ENCODE results near the gene AFG1L.

AFG1L gene

DNA sequence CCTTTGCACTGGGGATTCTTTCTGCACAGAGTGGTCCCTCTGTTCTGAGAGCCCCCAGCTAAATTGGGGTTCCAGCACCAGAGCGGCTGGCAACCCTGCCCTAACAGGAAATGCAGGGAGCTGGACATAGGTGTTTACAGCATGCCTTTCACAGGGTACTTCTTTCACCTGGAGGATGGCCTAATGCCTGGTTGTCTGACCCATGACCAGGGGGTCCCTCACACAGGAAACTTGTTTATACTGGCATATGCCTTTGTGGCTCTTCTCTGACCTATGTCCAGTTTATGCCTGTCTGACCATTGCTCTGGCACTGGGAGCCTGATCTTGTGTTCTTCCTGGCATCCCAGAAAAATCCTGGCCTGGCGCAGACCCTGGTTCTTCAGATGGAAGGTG lies 66.1 kb downstream of the AFG1L start:
- Histone ChIP-seq H3K9ac (ENCODE audit: low read length) (no peak overlapping the region), H4K20me1 (ENCODE audit: insufficient read depth, low read length) (no peaks in the 10 kb centered on the region), H2AFZ (ENCODE audit: low read length) (no peak overlapping the region), H3K27ac (ENCODE audit: low read depth, low read length, poor library complexity, severe bottlenecking) (no peak overlapping the region), H3K4me1 (ENCODE audit: insufficient read depth, low read length, severe bottlenecking) (no peaks in the 10 kb centered on the region), H3K79me2 (ENCODE audit: insufficient read depth, low read length) (no peaks in the 10 kb centered on the region), H3K4me3 (ENCODE audit: low read depth, low read length, poor library complexity, severe bottlenecking) (no peak overlapping the region), H3F3A (ENCODE audit: insufficient read depth, low read length) (no peaks in the 10 kb centered on the region), H3K9me2 (ENCODE audit: low read depth, low read length) (no peaks in the 10 kb centered on the region), H3K27me3 (ENCODE audit: insufficient read depth, low read length) (no peaks in the 10 kb centered on the region), H3K36me3 (ENCODE audit: insufficient read depth, low read length) (no peaks in the 10 kb centered on the region), H3K9me3 (ENCODE audit: low read length) (no peaks in the 10 kb centered on the region), H3K4me2 (ENCODE audit: low read length) (no peak overlapping the region)
- no peak for TF ChIP-seq EZH2 (IDR thresholded peaks at IDR 0.05; ENCODE audit: borderline replicate concordance, low read length)
- TF ChIP-seq, protein P1, sequence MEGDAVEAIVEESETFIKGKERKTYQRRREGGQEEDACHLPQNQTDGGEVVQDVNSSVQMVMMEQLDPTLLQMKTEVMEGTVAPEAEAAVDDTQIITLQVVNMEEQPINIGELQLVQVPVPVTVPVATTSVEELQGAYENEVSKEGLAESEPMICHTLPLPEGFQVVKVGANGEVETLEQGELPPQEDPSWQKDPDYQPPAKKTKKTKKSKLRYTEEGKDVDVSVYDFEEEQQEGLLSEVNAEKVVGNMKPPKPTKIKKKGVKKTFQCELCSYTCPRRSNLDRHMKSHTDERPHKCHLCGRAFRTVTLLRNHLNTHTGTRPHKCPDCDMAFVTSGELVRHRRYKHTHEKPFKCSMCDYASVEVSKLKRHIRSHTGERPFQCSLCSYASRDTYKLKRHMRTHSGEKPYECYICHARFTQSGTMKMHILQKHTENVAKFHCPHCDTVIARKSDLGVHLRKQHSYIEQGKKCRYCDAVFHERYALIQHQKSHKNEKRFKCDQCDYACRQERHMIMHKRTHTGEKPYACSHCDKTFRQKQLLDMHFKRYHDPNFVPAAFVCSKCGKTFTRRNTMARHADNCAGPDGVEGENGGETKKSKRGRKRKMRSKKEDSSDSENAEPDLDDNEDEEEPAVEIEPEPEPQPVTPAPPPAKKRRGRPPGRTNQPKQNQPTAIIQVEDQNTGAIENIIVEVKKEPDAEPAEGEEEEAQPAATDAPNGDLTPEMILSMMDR (IDR thresholded peaks at IDR 0.05; ENCODE audit: low read length) = no peak

DNA sequence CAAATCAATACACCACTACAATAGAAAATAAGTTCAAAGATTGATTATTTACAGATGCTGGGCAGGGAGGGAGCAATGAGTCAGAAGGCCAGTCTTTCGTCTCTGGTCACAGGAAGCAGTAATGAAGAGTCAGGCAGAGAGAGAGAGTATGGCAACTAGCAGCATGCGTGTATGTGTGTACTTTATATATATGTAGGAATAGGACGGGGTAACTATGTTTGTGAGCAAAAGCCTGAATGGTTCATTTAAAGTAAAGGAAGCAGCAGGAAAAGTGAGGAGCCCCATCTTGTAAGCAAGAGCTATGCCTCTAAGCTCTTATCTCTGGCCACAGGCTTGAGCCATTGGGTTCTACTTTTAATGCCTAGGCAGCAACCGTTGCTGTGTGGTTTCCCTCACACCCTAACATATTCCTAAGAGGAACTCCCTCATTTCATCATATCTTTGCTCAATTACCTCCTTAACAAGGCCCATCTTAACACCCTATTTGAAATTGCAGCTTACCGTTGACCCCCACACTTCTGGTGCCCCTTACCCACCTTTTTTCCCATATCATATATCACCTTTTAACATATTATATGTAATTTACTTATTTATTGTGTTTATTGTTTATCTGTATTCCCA lies 66.6 kb downstream of the AFG1L start:
- H3K27me3 ChIP-seq (ENCODE audit: insufficient read depth, low read length) = no peaks in the 10 kb centered on the region
- H3F3A ChIP-seq (ENCODE audit: insufficient read depth, low read length) = no peaks in the 10 kb centered on the region
- H3K4me1 ChIP-seq (ENCODE audit: insufficient read depth, low read length, severe bottlenecking) = no peaks in the 10 kb centered on the region
- no peak overlapping the region for H3K27ac ChIP-seq (ENCODE audit: low read depth, low read length, poor library complexity, severe bottlenecking)
- no peak overlapping the region for H3K4me3 ChIP-seq (ENCODE audit: low read depth, low read length, poor library complexity, severe bottlenecking)
- no peak overlapping the region for H3K4me2 ChIP-seq (ENCODE audit: low read length)
- TF ChIP-seq, protein P1 (IDR thresholded peaks at IDR 0.05; ENCODE audit: low read length) = no peak
- TF ChIP-seq EZH2 (IDR thresholded peaks at IDR 0.05; ENCODE audit: borderline replicate concordance, low read length) = no peak
- H3K9me2 ChIP-seq (ENCODE audit: low read depth, low read length) = no peaks in the 10 kb centered on the region
- no peak overlapping the region for H2AFZ ChIP-seq (ENCODE audit: low read length)
- H4K20me1 ChIP-seq (ENCODE audit: insufficient read depth, low read length) = no peaks in the 10 kb centered on the region
- no peak overlapping the region for H3K9ac ChIP-seq (ENCODE audit: low read length)
- H3K79me2 ChIP-seq (ENCODE audit: insufficient read depth, low read length) = no peaks in the 10 kb centered on the region
- H3K36me3 ChIP-seq (ENCODE audit: insufficient read depth, low read length) = no peaks in the 10 kb centered on the region
- no peaks in the 10 kb centered on the region for H3K9me3 ChIP-seq (ENCODE audit: low read length)

DNA sequence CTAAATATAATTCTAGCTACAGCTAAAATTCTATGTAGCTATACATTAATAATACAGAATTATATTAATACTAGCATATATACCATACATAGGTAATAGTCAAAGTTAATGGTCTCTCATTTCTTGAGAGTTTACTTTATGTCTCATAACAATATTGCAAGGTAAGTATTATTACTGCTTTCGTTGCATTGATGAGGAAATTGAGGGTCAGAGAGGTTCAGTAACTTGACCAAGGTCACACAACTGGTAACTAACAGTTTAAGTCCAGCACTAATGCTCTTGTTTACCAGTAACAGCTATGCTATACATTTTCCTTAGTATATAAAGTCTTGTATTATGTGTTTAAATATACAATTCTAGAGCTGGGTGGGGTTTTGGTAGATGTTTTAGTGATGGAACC lies 67.6 kb downstream of the AFG1L start:
- no peak overlapping the region for H2AFZ ChIP-seq (ENCODE audit: low read length)
- no peak overlapping the region for H3K27ac ChIP-seq (ENCODE audit: low read depth, low read length, poor library complexity, severe bottlenecking)
- H3K4me3 ChIP-seq (ENCODE audit: low read depth, low read length, poor library complexity, severe bottlenecking) = no peak overlapping the region
- H3K79me2 ChIP-seq (ENCODE audit: insufficient read depth, low read length) = no peaks in the 10 kb centered on the region
- no peaks in the 10 kb centered on the region for H3F3A ChIP-seq (ENCODE audit: insufficient read depth, low read length)
- H3K27me3 ChIP-seq (ENCODE audit: insufficient read depth, low read length) = no peaks in the 10 kb centered on the region
- H3K4me2 ChIP-seq (ENCODE audit: low read length) = no peak overlapping the region
- no peaks in the 10 kb centered on the region for H3K9me2 ChIP-seq (ENCODE audit: low read depth, low read length)
- no peaks in the 10 kb centered on the region for H3K4me1 ChIP-seq (ENCODE audit: insufficient read depth, low read length, severe bottlenecking)
- TF ChIP-seq, protein P1 (IDR thresholded peaks at IDR 0.05; ENCODE audit: low read length) = no peak
- TF ChIP-seq EZH2 (IDR thresholded peaks at IDR 0.05; ENCODE audit: borderline replicate concordance, low read length) = no peak
- H3K9ac ChIP-seq (ENCODE audit: low read length) = no peak overlapping the region
- no peaks in the 10 kb centered on the region for H4K20me1 ChIP-seq (ENCODE audit: insufficient read depth, low read length)
- no peaks in the 10 kb centered on the region for H3K36me3 ChIP-seq (ENCODE audit: insufficient read depth, low read length)
- H3K9me3 ChIP-seq (ENCODE audit: low read length) = no peaks in the 10 kb centered on the region

Data from OCI-LY1 (cell line).